Mammary epithelial cell (primary cell): ENCODE measurements around the gene HOXD8.

ENCODE experiments used
- CTCF ChIP-seq, 2 donors: IDR thresholded peaks in 1 of 2; conservative IDR thresholded peaks in 1 of 2; 2 replicates each; pipeline ENCODE4 v1.5.1; 2011 to 2012; ENCODE audit warnings: inconsistent platforms in 2 of 2, low read length in 2 of 2, mild to moderate bottlenecking in 2 of 2, control low read depth in 1 of 2, low read depth in 1 of 2; ENCODE audit not compliant: insufficient read depth in 1 of 2; ENCODE audit errors: extremely low read depth in 1 of 2
- EZH2 ChIP-seq: IDR thresholded peaks from 2 replicates; pipeline ENCODE4 v1.6.1; 2012; ENCODE audit warnings: low read length, inconsistent platforms, borderline replicate concordance

DNA sequence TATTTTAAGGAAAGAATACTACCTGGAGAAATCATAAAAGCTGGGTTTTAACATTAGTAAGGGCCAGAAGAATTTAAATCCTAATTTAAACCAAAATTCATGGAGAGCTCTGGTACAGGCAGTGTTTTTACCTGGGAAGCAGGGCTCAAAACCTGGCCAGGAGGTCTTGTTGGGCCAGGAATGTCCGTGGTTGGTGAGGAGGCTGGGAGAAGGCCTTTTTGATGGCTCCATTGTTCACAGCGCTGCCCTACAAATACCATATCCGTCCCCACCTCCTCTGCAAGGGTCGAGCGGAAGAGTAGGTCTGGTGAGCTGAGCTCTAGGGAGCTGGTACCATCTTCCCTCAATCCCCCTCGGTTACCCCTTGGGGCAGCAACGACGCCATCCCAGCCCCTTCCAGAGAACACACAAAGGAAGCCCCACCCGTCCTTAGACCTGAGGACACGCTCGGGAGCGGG, 48.1 kb downstream of the HOXD8 start:
- no peak for TF ChIP-seq CTCF (conservative IDR thresholded peaks at IDR 0.05 in 1 of 2, IDR thresholded peaks at IDR 0.05 in 1 of 2; ENCODE audit: extremely low read depth in 1 of 2, insufficient read depth in 1 of 2, low read depth in 1 of 2, low read length in 2 of 2)
- TF ChIP-seq EZH2 = no peak
